ENCODE results near the gene FURIN.
A peak's percentile ranks its signal among the peaks of the same experiment; 100 is the strongest.

Gene FURIN

GRCh38 chr15:90885432-90886290 is 17.3 kb downstream of the FURIN start:
- H3K4me3 ChIP-seq (ENCODE audit: low read depth, low read length), result no peak overlapping the region
- no peaks in the 10 kb centered on the region for H3K4me1 ChIP-seq
- TF ChIP-seq CTCF (IDR thresholded peaks at IDR 0.05; ENCODE audit: low read depth, low read length), result peak; percentile 98
- H3K9me3 ChIP-seq, result no peaks in the 10 kb centered on the region
- no peaks in the 10 kb centered on the region for H3K27me3 ChIP-seq
- no peaks in the 10 kb centered on the region; the same call in 1 of the 2 replicates for H3K36me3 ChIP-seq
- peak; percentile 84 for DNase-seq

GRCh38 chr15:90886291-90886614 is 17.9 kb downstream of the FURIN start:
- Histone ChIP-seq H3K27me3 (no peaks in the 10 kb centered on the region), H3K36me3 (no peaks in the 10 kb centered on the region; the same call in 1 of the 2 replicates), H3K4me1 (no peaks in the 10 kb centered on the region), H3K4me3 (ENCODE audit: low read depth, low read length) (no peak overlapping the region), H3K9me3 (no peaks in the 10 kb centered on the region)
- TF ChIP-seq CTCF (IDR thresholded peaks at IDR 0.05; ENCODE audit: low read depth, low read length), result no peak
- no peak for DNase-seq

GRCh38 chr15:90887037-90887481 is 18.7 kb downstream of the FURIN start:
- H3K9me3 ChIP-seq, result no peaks in the 10 kb centered on the region
- no peaks in the 10 kb centered on the region for H3K4me1 ChIP-seq
- no peak for TF ChIP-seq CTCF (IDR thresholded peaks at IDR 0.05; ENCODE audit: low read depth, low read length)
- no peaks in the 10 kb centered on the region for H3K36me3 ChIP-seq
- H3K4me3 ChIP-seq (ENCODE audit: low read depth, low read length), result no peak overlapping the region
- H3K27me3 ChIP-seq, result no peaks in the 10 kb centered on the region
- DNase-seq, result no peak

GRCh38 chr15:90889313-90889730 is 20.9 kb downstream of the FURIN start:
- H3K9me3 ChIP-seq, result no peaks in the 10 kb centered on the region
- no peaks in the 10 kb centered on the region for H3K36me3 ChIP-seq
- no peak for TF ChIP-seq CTCF (IDR thresholded peaks at IDR 0.05; ENCODE audit: low read depth, low read length)
- no peak overlapping the region for H3K4me3 ChIP-seq (ENCODE audit: low read depth, low read length)
- no peaks in the 10 kb centered on the region for H3K4me1 ChIP-seq
- H3K27me3 ChIP-seq, result no peaks in the 10 kb centered on the region
- DNase-seq, result no peak

- no peak for TF ChIP-seq CTCF (IDR thresholded peaks at IDR 0.05; ENCODE audit: low read depth, low read length)
- Histone ChIP-seq H3K9me3 (no peaks in the 10 kb centered on the region), H3K4me1 (no peaks in the 10 kb centered on the region), H3K4me3 (ENCODE audit: low read depth, low read length) (no peak overlapping the region), H3K27me3 (no peaks in the 10 kb centered on the region), H3K36me3 (no peaks in the 10 kb centered on the region)
- DNase-seq, result no peak
These were observed 21.5 kb downstream of the FURIN start for GRCh38 chr15:90889736-90890456.

GRCh38 chr15:90890839-90891238 is 22.5 kb downstream of the FURIN start:
- no peaks in the 10 kb centered on the region for H3K36me3 ChIP-seq
- no peak for TF ChIP-seq CTCF (IDR thresholded peaks at IDR 0.05; ENCODE audit: low read depth, low read length)
- DNase-seq, result no peak

More at GRCh38 chr15:90890839-90891238, 22.5 kb downstream of the FURIN start:
- Histone ChIP-seq H3K9me3 (no peaks in the 10 kb centered on the region), H3K4me3 (ENCODE audit: low read depth, low read length) (no peak overlapping the region), H3K27me3 (no peaks in the 10 kb centered on the region), H3K4me1 (peaks cover 6% of the 10 kb centered on the region)

All from BE2C (cell line).